Activated CD4-positive, alpha-beta T cell treated with anti-CD3 and anti-CD28 coated beads for 1 hour (primary cell): ENCODE data around the gene FILIP1L.

Source experiments
- DNase-seq: peaks from one replicate; pipeline ENCODE4 v3.0.0-alpha.2; 2020

FILIP1L gene

DNA sequence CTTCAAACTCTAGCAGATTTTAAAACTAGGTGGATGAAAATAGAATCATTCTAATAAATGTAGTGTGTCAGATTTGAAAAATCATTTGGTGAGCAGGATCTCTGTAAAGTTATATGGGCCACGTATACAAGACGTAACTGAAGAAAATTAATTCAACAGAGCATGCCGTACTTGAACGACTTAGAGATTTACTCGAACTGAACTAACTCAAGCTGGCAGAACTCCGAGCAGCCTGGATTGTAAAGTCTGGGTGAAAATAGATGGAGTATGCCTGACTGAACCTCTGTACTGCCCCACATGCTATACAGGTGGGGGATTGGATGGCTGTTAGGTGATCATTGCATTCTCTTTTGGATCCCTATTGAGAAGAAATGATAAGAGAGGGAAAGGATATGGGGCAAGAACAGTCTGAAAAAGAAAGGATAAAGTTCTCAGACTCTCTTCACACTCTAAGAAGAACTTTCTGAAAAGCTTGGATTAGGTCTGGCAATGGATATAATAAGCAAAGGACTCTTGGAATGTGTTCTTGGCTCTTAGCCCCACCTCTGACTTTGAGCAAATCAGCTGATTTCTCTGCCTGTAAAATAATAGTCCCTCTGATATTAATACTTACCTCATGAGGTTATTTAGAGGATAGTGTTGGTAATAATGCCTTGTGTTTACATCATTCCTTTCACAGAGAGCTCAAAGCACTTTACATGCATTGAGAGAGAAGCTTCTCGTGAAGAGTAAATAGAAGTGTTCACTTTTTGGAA is 147.5 kb downstream of the FILIP1L start:
- no peak for DNase-seq

DNA sequence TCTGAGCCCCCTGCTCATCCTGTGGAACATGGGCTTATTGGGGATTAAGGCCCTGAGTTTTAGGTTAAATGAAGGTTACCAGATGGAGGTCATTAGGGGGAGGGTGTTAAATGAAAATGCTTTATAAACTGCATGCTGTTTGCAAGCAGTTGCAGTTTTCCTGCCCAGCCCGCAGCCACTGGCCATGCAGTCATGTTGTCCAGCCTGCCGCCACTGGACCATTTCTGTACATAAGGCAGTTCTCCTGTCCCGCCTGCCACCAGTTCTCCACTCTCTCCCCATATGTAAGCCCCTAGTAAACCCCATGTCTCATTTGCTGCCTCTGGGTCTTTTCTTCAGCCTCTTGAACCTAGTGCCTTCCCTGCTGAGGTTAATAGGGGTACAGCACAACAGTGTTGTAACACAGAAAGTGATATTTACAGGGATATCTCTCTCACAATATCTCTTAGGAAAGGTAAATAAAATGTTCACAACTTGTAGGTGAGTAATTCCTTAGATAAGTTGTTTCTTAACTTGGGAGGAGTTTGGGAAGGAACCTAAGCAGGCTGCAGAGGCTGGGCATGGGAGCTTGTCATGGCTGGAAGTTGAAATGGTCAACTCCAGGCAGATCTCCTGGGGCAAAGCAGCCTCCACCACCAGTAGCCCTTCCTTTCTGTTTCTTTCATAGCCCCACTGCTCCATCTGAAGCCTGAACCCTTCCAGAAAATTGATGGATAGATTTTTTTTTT is 148.5 kb downstream of the FILIP1L start:
- no peak for DNase-seq

DNA sequence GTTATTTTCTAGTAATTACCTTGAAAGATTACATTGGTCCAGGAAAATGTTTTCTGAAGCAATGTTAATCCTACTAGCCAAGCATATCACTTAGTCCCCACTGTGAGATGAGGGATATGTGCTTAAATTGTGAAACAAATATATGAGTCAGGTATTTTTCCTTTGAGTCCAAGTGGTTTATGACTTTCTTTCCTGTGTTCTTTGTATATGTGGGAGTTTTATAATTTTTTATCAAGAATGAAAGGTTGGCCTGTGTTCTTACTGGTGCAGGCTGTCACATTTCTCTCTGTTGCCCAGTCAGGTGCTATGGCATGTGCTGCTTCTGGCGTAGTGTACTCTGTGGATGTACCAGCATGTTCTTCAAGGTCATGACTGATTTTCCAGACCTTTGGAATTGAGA is 149.2 kb downstream of the FILIP1L start:
- DNase-seq = no peak

DNA sequence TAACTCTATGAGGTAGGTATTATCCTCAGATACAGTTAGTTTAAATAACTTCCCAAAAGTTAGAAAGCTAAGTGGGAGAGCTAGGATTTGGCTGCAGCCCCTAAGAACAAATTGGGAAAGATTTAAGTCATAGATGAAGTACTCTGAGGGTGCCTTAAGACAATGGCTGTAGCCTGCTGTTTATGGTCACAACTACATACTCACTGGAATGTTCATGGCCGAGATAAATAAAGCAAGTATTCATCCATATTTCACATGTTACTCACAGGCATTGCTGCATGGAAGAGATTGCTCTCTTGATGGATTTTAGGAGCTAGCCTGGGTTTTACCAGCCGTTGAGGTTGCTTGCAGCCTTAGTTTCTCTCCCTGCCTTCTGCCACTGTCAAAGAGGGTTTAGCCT is 151.6 kb downstream of the FILIP1L start:
- DNase-seq = no peak

DNA sequence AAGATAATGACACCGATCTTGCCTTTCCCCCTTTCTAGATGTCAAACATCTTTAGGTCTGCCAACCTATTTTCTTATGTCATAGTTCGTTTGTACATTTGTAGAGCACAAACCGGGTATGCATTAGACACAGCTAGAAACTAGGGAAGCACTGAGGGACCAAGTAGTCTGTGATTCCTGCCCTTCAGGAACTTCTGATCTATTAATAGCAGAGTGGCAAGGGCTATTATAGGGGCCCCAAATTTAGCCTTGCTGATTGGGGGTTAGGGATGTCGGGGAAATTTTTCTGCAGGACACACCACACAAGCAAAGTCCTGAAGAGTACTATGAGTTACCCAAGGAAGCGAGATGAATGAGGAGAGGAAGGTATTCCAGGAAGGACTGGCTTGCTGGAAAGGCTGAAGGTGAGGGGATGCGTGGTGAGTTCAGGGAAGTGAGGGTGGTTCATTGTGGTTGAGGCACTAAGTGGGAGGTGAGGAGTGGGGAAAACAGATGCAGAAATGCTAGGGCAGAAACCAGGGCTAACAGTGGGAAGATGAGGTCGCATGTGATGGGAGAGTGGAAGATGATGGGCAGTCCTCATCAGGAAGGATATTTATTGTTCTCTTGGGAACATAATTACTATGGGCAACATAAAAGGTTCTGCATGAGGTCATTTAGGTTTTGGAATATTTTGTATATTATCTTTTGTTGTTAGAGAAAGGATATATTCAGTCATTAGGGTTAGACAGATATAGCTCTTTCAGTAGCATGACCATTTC is 152.4 kb downstream of the FILIP1L start:
- no peak for DNase-seq

DNA sequence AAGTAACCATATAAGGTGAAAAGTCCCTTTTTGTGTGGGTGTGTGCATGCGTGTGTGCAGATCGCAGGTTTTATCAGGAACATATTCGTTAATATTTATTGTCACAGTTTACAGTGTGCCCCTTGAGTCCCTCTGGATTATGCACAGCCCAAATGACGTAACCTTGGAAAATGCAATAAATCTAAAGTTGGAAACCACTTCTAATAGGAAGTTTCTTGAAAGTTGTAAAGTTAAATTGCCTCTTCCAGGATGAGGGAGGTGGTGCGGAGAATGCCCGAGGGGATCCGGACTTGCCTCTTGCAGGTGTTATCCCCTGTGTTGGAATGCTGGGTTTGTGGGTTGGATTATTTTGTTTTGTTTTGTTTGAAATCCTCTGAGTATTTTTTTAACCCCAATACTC is 153.4 kb downstream of the FILIP1L start:
- no peak for DNase-seq

DNA sequence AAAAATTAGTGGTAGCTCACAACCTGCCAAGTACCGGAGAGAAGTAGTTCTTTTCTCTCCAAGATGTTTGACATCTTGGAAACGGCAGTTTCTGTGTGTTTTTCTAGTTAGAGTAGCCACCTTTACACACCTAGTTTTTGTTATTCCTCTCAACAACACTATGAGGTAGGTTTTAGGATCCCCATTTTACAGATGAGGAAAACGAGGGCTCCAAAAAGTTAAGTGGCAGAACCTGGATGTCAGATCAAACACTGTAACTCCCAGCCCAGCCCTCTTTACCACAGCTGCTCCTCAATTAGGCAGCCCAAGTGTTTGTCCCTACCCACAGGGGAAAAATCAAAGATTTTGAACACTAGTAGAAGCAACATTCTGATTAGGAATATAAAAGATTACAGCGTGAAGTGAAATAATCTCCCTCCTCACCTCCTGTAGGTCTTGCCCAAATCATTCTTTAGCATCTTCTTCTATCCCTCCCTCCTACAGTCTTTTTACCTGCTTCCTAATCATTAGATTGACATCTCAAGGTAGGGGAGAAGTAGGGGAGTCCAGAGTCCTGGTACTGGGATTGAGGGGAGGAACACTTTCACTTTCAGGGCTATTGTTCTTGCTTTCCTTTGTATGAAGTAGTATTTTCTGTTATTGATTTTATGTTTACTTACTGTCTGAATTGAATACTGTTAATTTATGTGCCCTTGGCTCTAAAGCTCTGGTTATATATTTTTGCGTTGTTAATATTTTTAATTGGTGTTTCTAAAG is 154.0 kb downstream of the FILIP1L start:
- no peak for DNase-seq

DNA sequence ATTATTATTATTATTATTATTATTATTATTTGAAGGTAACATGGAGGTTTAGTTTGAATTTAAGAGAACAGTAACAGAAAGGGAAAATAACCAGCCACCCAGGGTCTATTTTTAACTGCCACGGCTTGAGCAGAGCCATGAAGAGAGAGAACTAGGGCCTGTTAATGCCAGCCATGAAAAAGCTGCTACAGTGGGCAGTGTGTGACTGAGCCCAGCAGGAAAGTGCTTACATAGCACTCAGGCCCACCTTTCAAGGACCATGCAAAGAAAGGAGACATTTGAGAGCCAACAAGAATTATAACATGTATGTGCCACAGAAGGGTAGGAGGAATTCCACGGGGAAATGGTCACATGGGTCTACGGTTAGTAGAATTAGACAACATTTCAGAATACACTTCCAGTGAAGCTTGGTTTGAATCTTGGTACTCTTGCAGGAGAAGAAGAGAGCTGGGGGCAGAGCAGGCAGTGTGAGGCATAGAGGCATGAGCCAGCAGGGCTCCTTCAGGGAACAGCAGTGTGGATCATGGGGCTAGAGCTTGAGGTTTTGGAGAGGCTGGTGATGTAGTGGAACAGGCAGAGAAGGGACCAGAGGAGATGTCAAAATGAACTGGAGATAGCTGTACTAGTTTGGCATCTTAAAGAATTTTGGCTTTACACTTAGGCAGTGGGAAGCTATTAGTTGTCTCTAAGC is 155.9 kb downstream of the FILIP1L start:
- DNase-seq = no peak

DNA sequence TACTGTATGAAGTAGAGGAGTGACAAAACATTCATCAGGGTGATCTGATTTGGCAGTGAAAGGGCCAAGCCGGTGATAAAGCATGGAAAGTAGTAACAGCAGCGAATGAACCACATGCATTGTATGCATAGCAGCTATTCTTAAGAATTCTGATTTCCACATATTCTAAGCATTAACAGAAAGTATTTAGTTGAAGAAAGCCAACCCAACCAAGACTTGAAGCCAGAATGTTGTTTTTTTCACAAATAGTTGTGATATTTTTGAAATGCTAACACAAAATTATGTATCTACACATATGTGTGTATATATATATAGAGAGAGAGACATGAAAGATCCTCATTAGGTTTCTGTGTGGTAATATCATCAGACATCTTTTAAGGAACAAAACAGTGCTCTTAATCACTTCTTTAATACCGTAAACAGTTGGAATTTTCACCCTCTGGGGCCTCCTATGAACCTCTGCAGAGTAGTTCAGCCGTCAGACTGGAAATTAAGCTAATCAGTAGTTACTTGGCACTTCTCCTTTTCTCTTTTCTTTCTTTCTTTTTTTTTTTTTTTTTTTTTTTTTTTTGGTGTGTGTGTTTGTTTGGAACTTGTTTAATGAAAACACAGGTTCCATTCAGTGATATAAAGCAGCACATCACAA is 157.0 kb downstream of the FILIP1L start:
- DNase-seq = no peak

DNA sequence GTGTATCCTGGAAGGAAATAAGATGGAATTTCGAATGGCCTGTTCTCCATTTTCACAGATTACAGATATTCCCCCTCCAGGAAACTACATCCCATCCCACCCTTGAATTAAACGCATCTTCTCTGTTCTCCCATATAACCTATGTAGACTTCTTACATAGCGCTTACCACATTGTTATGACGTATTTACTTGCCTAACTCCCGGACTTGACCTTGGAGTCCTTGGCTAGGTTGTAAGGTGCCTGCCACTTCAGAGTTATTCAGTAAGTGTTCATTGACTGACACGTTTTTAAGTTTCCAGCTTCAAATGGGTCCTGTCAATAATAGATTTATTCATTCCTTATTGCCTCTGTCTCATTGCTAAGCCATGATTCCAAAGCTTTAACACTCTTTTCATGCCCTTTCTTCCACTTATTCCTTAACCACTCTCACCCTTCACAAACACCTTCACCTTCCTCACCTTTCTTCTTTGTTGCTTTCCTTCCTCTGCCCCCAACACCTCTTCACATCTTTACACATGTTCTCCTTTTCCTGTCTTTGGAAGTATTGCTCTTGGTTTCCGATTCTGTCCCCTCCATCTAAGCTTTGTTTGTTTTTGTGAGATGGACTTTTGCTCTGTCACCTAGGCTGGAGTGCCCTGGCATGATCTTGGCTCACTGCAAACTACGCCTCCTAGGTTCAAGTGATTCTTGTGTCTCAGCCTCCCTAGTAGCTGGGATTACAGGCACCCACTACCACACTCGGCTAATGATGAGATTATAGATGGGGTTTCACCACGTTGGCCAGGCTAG is 158.3 kb downstream of the FILIP1L start:
- DNase-seq = no peak

DNA sequence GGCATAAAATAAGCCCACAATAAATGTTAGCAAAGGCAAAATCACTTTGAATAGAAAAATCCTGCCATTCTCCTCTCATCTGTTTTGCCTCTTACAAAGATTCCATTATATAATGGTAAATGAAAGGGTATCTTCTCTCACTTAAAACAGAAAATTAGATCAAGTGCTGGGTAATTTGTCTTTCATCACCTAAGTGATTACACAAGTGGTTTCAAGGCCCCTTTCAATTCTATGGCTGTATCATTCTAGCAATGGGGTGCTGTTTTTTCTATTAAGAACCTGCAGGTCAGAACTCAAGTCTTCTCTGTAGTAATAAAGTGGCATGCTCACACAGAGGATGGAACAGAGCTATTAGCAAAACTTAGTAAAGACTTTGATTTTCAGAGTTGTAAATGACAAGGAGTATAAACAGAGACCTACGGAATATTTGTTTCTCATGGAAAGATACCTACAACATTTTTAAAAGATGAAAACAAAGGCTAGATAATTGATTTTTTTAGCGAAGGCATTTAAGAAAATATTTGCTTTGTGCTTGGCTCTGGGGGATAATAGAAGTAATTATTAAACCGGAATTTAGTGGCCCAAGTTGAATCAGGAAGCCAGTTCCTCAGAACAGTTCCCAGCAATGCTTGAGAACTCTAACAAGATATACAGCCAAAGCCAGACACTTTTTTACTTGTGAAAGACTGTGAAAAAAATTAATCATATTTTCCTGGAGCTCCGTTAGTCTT is 159.2 kb downstream of the FILIP1L start:
- no peak for DNase-seq

DNA sequence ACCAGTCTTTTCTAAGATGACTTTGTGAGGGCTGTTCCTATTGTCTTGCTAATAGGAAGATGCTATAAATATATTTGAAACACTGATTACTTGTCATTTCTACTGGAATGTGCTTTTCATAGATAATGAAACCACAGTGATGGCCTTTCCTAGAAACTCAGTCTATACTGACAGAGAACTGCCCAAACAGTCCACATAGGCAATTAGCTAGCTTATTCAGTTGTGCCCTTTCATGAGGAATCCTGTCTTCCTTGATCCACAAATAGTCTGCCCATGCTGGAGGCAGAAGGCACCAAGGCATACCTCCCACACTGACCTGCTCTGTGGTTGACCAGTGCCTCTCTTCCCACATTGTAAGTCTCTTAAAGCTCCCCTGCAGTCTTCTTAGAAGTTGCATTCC is 160.7 kb downstream of the FILIP1L start:
- DNase-seq = no peak

DNA sequence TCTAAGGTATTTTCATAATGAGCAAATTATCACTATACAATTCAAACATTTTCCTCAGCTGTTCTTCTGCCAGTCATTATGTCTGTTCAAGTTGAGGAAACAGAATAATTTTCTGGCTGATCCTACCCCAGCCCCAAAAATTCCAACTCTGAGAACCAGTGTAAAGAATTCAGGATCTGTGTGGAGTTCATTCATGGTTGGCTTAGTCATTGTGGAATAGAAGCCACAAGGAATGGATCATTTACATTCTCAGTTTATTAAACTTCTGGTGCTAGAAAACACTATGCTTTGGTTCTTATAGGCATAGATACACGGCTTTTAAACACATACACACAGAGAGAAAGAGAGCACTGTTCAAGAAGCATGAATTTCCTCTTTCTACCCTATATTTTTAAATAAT is 162.0 kb downstream of the FILIP1L start:
- DNase-seq = no peak

DNA sequence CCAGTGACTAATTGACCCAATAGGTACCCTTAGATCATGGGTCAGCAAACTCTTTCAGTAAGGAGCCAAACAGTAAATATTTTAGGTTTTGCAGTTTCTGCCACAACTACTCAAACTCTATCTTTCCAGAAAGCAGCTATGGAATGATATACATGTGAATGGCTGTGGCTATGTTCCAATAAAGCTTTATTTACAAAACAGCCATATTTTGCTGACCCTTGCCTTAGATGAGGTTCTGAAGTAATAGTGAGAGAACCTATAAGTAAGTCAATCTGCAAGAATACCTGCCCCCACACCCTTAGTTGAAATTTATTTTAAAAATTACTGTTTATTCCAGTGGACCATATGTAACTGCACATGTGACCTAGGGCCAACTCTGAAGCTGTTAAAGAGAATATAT is 162.6 kb downstream of the FILIP1L start:
- DNase-seq = no peak

DNA sequence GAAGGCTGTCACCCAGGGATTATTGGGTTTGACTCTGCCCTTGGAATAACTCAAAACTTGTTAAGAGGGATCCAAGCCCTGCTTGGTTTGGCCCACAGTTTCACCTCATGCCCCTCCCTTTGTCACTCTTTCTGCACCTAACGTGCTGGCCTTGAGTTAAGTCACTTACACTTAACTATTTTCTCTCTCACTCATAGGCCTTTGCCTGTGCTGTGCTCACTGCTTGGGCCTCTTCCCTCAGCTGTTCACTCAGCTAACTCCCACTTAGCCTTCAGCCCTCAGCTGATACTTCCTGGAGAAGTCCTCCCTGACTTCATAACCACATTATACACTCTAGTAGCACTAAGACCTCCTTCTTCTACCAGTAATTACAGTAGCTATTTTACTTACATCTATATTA is 163.4 kb downstream of the FILIP1L start:
- DNase-seq = no peak

DNA sequence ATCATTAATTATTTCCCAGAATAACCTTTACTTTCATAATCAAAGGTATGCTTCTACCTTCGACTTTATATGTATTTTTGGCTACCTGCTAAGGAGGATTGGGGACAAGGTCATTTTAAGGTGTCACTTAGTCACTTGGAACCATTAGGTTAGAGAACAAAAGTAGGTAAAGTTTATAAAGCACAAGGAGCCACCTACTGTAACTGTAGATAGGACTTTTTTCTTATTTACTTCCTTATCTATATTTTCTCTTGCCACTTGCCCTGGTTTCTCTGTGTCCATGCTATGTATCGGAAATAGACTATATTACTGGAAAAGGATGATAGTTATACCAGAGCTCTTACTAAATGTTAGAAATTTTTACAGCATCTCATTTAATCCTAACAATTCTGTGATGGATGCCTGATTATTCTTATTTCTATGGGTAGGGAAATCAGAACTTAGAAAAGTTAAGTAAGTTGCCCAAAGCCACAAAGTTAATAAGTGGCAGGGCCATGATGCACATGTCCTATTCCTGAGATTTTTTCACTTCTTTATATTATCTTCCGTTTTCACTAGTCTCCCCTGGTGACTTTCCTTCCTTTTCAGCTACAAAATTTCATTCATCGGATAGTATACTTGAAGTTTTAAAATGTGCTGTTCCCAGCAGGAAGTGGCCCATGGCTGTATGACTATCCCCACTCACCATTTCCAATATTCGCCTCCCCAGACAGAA is 164.2 kb downstream of the FILIP1L start:
- DNase-seq = no peak

DNA sequence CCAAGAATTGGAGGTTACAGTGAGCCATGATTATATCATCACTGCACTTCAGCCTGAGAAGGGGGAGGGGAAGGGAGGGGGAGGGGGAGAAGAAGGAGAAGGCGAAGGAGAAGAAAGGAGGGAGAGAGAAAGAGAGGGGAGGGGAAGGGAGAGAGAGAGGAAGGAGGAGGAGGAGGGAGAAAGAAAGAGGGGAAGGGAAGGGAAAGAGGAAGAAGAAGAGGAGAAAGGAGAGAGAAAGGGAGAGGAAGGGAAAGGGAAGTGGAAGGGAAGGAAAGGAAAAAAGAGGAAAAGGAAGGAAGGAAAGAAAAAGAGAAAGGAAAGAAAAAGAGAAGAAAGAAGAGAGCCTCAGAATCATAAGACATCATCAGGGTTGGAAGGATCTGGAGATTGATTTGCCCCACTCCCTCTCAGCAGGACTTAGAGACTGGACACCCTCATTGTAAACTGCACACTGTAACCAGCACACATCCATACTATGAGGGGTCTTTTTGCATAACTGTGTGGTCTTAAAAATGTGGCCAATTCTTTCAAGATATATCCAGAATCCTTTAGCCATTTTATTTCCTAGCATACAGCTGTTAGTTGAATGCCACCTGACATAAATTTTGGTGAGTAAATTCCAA is 165.7 kb downstream of the FILIP1L start:
- DNase-seq = no peak

DNA sequence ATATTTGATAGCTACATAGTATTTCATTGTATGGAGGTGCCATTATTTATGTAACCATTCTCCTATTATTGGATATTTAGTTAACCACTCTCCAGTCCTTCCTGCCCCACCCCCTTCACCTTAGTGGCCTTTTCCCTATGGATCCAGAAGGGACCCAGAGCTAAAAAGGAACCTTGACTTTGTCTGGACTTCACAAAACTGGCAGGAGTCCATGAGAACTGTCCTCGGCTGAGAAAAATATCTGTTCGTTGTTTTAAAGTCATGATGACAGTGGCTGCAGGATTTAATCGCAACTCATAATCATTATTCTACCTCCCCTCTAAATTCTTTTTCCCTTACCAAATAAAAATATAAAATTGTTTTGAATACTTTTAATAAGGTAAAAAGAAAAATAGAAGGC is 166.9 kb downstream of the FILIP1L start:
- DNase-seq = no peak

DNA sequence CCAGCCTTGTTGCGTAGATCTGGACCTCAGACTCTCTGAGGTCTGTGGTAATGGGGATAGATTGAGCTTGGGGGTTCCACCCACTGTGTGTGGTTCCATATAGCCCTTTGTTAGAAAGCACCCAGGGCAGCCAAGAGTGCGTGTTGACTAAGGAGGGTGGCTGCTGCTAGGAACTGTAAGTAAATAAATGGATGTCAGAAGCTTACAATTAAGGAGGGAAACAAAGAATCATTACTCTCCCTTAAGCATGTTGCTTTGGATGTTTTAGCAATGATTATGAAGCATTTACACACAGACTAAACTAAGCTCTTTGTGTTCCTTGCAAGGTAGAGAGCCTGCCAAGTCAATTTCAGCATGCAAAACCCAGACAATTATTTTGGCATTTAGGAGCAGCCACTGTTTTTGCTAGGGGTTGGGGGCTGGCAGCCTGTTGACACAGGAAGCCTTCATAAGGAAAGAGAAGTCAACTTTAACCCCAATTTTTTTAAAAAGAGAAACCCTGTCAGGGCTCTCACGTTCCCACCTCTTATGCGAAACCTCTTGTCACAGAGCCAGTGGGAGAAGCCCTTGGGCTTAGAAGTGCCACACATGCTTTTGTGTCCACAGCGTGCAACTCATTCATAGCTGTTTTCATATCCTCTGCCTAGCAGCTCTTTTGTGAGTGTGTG is 168.8 kb downstream of the FILIP1L start:
- no peak for DNase-seq
